Suprapubic skin (tissue), 4 donors: ENCODE measurements around the gene RTTN.

Experiments used
- EP300 ChIP-seq: sonication (generic); formaldehyde crosslinking; IDR thresholded peaks from one replicate; pipeline ENCODE4 v1.6.1; 2017; ENCODE audit warnings: antibody characterized with exemption
- POLR2AphosphoS5 ChIP-seq, 3 donors: sonication (generic); formaldehyde crosslinking; IDR thresholded peaks; one replicate each; pipeline ENCODE4 v1.6.1; 2017; ENCODE audit warnings: antibody characterized with exemption in 3 of 3
- TF ChIP-seq, protein P1 (sequence below), 2 donors: fragments of 200-600 bp in 1 of 2; fragments of 450-650 bp in 1 of 2; sonication (generic) in 1 of 2; IDR thresholded peaks; one replicate each; pipeline ENCODE4 v1.5.1; 2016 to 2019; ENCODE audit warnings: antibody characterized with exemption in 2 of 2, mild to moderate bottlenecking in 1 of 2, moderate library complexity in 1 of 2

DNA sequence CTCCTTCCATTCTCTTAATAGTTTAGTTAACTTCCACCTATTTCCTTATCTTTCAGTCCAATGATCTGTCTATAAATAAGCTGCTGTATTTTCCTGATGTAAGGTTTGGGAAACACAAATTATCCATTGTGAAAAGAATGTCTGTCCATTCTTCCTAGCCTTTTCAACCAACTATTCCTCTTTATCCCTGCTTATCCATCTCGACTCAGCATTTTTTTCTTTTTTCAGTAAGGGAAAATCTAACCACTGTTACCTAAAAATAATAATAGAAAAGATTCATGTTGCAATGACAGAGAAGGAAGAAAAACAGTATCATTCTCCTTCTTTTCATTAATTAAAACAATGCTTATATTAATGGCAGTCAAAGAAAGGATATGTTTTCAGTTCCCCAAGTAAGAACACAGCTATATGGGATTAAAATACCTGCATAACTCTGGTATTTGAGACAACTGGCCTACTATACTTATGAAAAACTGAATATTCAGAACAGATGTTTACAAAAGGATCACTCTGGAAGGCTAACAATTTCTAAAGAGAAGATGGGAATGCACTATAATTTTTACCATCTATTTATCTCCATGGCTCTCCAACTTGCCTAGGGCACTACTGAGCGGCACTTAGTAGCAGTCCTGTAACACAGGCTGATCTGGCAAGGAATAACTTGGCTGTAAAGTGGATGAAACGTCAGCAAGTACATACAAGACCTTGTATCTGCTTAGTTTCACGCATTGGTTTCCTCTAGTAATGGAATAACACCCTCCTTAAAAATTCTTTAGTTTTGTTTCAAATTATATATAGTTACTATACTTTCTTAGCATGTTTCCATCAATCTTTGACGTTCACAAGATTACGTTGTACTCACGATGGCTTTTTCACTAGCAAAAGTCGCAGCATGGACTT lies 57.2 kb downstream of the RTTN start:
- TF ChIP-seq, protein P1, sequence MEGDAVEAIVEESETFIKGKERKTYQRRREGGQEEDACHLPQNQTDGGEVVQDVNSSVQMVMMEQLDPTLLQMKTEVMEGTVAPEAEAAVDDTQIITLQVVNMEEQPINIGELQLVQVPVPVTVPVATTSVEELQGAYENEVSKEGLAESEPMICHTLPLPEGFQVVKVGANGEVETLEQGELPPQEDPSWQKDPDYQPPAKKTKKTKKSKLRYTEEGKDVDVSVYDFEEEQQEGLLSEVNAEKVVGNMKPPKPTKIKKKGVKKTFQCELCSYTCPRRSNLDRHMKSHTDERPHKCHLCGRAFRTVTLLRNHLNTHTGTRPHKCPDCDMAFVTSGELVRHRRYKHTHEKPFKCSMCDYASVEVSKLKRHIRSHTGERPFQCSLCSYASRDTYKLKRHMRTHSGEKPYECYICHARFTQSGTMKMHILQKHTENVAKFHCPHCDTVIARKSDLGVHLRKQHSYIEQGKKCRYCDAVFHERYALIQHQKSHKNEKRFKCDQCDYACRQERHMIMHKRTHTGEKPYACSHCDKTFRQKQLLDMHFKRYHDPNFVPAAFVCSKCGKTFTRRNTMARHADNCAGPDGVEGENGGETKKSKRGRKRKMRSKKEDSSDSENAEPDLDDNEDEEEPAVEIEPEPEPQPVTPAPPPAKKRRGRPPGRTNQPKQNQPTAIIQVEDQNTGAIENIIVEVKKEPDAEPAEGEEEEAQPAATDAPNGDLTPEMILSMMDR (IDR thresholded peaks at IDR 0.05), result no peak
- no peak for TF ChIP-seq POLR2AphosphoS5 (IDR thresholded peaks at IDR 0.05)
- no peak for TF ChIP-seq EP300
